ENCODE measurements around the gene EVA1B.

The EVA1B gene

GRCh38 chr1:36305915-36306209 lies 17.6 kb downstream of the EVA1B start:
- Histone ChIP-seq H3K9me3 (ENCODE audit: control insufficient read depth, insufficient read depth, low read length) (no peaks in the 10 kb centered on the region), H3K36me3 (ENCODE audit: control insufficient read depth, low read length) (peaks cover 60% of the 10 kb centered on the region), H3K4me3 (ENCODE audit: low read length) (peak overlapping the region; percentile 89), H4K20me1 (ENCODE audit: control insufficient read depth, insufficient read depth, low read depth, low read length) (no peaks in the 10 kb centered on the region), H3F3A (ENCODE audit: control insufficient read depth, insufficient read depth) (peaks cover 32% of the 10 kb centered on the region), H3K27ac (ENCODE audit: low read depth, low read length) (peak overlapping the region; percentile 56), H3K79me2 (ENCODE audit: control insufficient read depth, low read length) (0 out of 2 replicates have a peak, but pooled peaks cover 5% of the 10 kb centered on the region), H3K9me2 (replicated peaks; ENCODE audit: control insufficient read depth, low read length) (no peaks in the 10 kb centered on the region), H3K4me1 (ENCODE audit: control insufficient read depth, low read length) (peaks cover 38% of the 10 kb centered on the region), H3K27me3 (ENCODE audit: control insufficient read depth, low read length) (no peaks in the 10 kb centered on the region), H3K4me2 (ENCODE audit: low read length) (peak overlapping the region; percentile 93)
- TF ChIP-seq EZH2phosphoT487 (IDR thresholded peaks at IDR 0.05; ENCODE audit: borderline replicate concordance, low read length) (no peak), CTCF (IDR thresholded peaks at IDR 0.05; ENCODE audit: low read depth, low read length, poor library complexity, severe bottlenecking) (no peak)

- peaks cover 38% of the 10 kb centered on the region for H3K4me1 ChIP-seq (ENCODE audit: control insufficient read depth, low read length)
- no peaks in the 10 kb centered on the region for H4K20me1 ChIP-seq (ENCODE audit: control insufficient read depth, insufficient read depth, low read depth, low read length)
- no peaks in the 10 kb centered on the region for H3K9me3 ChIP-seq (ENCODE audit: control insufficient read depth, insufficient read depth, low read length)
- TF ChIP-seq CTCF (IDR thresholded peaks at IDR 0.05; ENCODE audit: low read depth, low read length, poor library complexity, severe bottlenecking): no peak
- no peak for TF ChIP-seq EZH2phosphoT487 (IDR thresholded peaks at IDR 0.05; ENCODE audit: borderline replicate concordance, low read length)
- H3K27me3 ChIP-seq (ENCODE audit: control insufficient read depth, low read length): no peaks in the 10 kb centered on the region
- peaks cover 67% of the 10 kb centered on the region for H3K36me3 ChIP-seq (ENCODE audit: control insufficient read depth, low read length)
- H3K4me3 ChIP-seq (ENCODE audit: low read length): peak overlapping the region; percentile 89; the same call in 1 of the 2 replicates
- peak overlapping the region; percentile 56; the same call in 1 of the 2 replicates for H3K27ac ChIP-seq (ENCODE audit: low read depth, low read length)
- H3K79me2 ChIP-seq (ENCODE audit: control insufficient read depth, low read length): 0 out of 2 replicates have a peak, but pooled peaks cover 5% of the 10 kb centered on the region
- H3K9me2 ChIP-seq (replicated peaks; ENCODE audit: control insufficient read depth, low read length): no peaks in the 10 kb centered on the region
- H3F3A ChIP-seq (ENCODE audit: control insufficient read depth, insufficient read depth): peaks cover 32% of the 10 kb centered on the region
- H3K4me2 ChIP-seq (ENCODE audit: low read length): peak overlapping the region; percentile 93
Measured at GRCh38 chr1:36304970-36305914, 18.2 kb downstream of the EVA1B start.

GRCh38 chr1:36304521-36304920 lies 18.9 kb downstream of the EVA1B start:
- no peak overlapping the region for H3K4me3 ChIP-seq (ENCODE audit: low read length)
- peaks cover 72% of the 10 kb centered on the region for H3K36me3 ChIP-seq (ENCODE audit: control insufficient read depth, low read length)
- H3K4me1 ChIP-seq (ENCODE audit: control insufficient read depth, low read length): peaks cover 38% of the 10 kb centered on the region
- no peak for TF ChIP-seq CTCF (IDR thresholded peaks at IDR 0.05; ENCODE audit: low read depth, low read length, poor library complexity, severe bottlenecking)
- no peak for TF ChIP-seq EZH2phosphoT487 (IDR thresholded peaks at IDR 0.05; ENCODE audit: borderline replicate concordance, low read length)
- no peak overlapping the region for H3K4me2 ChIP-seq (ENCODE audit: low read length)
- H3K27me3 ChIP-seq (ENCODE audit: control insufficient read depth, low read length): no peaks in the 10 kb centered on the region
- no peaks in the 10 kb centered on the region for H4K20me1 ChIP-seq (ENCODE audit: control insufficient read depth, insufficient read depth, low read depth, low read length)
- H3K27ac ChIP-seq (ENCODE audit: low read depth, low read length): no peak overlapping the region
- H3K79me2 ChIP-seq (ENCODE audit: control insufficient read depth, low read length): 0 out of 2 replicates have a peak, but pooled peaks cover 5% of the 10 kb centered on the region
- peaks cover 35% of the 10 kb centered on the region for H3F3A ChIP-seq (ENCODE audit: control insufficient read depth, insufficient read depth)
- H3K9me2 ChIP-seq (replicated peaks; ENCODE audit: control insufficient read depth, low read length): no peaks in the 10 kb centered on the region
- H3K9me3 ChIP-seq (ENCODE audit: control insufficient read depth, insufficient read depth, low read length): no peaks in the 10 kb centered on the region
